IMR-90 (cell line): ENCODE data around the gene VEGFC. TPM values are rescaled to one million over a fixed set of nuclear protein-coding genes. Genes with fewer than 3 reads are reported as not detected.

ENCODE experiments used
- ATAC-seq: fragments of 200-7000 bp; cut with Tn5 transposase; 2 replicates; pipeline ENCODE4 v1.9.1; 2020; ENCODE audit warnings: low read depth, mild to moderate bottlenecking, moderate library complexity
- BruUV-seq: library from RNA; stranded (reverse); fragments of 400-500 nt; replicated peaks from 2 replicates; lab custom pipeline; 2021; lab: Mats Ljungman, UMichigan
- CTCF ChIA-PET: fragments of 300-600 bp; formaldehyde crosslinking; extraction: SDS; loops from one replicate; lab custom pipeline; 2021; ENCODE audit warnings: antibody characterized with exemption; lab: Yijun Ruan, JAX
- POLR2A ChIA-PET: fragments of 300-600 bp; sonication (Branson Sonifier 250); formaldehyde crosslinking; loops from one replicate; lab custom pipeline; 2022; ENCODE audit warnings: antibody characterized with exemption; ENCODE audit not compliant: unreplicated experiment; lab: Charles Lee
- DNase-seq: peaks from one replicate; pipeline ENCODE4 v3.0.0; 2013
- H2AFZ ChIP-seq: replicated peaks from 2 replicates; pipeline ENCODE3; 2013; ENCODE audit warnings: low read length, mild to moderate bottlenecking; ENCODE audit not compliant: poor library complexity
- H2AK5ac ChIP-seq: 2 replicates; pipeline ENCODE4 v1.6.1; 2013; ENCODE audit warnings: low read depth, low read length, inconsistent platforms
- H2AK9ac ChIP-seq: replicated peaks from 2 replicates; pipeline ENCODE3; 2013; ENCODE audit warnings: mild to moderate bottlenecking, low read depth, low read length, moderate library complexity; ENCODE audit not compliant: poor library complexity
- H2BK120ac ChIP-seq: 2 replicates; pipeline ENCODE4 v1.6.1; 2013; ENCODE audit warnings: low read depth, low read length, inconsistent platforms
- H2BK15ac ChIP-seq: 3 replicates; pipeline ENCODE4 v1.6.1; 2013; ENCODE audit warnings: low read depth, low read length, inconsistent platforms
- H2BK20ac ChIP-seq: 2 replicates; pipeline ENCODE4 v1.6.1; 2013; ENCODE audit warnings: low read depth, mild to moderate bottlenecking, inconsistent platforms, low read length, moderate library complexity
- H2BK5ac ChIP-seq: 2 replicates; pipeline ENCODE4 v1.6.1; 2013; ENCODE audit warnings: mild to moderate bottlenecking, low read depth, low read length, inconsistent platforms; ENCODE audit not compliant: poor library complexity, severe bottlenecking
- H3K14ac ChIP-seq: replicated peaks from 2 replicates; pipeline ENCODE4 v1.6.1; 2013; ENCODE audit warnings: low read depth, low read length, inconsistent platforms
- H3K18ac ChIP-seq: 2 replicates; pipeline ENCODE4 v1.6.1; 2013; ENCODE audit warnings: low read depth, low read length, control low read depth
- H3K23ac ChIP-seq: 2 replicates; pipeline ENCODE4 v1.6.1; 2013; ENCODE audit warnings: low read depth, low read length, inconsistent platforms
- H3K27ac ChIP-seq: 2 replicates; pipeline ENCODE4 v1.5.1; 2013; ENCODE audit warnings: mild to moderate bottlenecking, control low read depth, low read length; ENCODE audit not compliant: insufficient read depth
- H3K27me3 ChIP-seq: 2 replicates; pipeline ENCODE4 v1.6.1; 2013; ENCODE audit warnings: low read length; ENCODE audit not compliant: control insufficient read depth, insufficient read depth
- H3K36me3 ChIP-seq: 2 replicates; pipeline ENCODE4 v1.6.1; 2013; ENCODE audit warnings: low read length, mixed read lengths; ENCODE audit not compliant: control insufficient read depth, insufficient read depth
- H3K4ac ChIP-seq: 2 replicates; pipeline ENCODE4 v1.6.1; 2013; ENCODE audit warnings: low read depth, low read length, inconsistent platforms
- H3K4me1 ChIP-seq: 2 replicates; pipeline ENCODE4 v1.6.1; 2013; ENCODE audit warnings: low read length, mixed read lengths; ENCODE audit not compliant: control insufficient read depth, insufficient read depth
- H3K4me2 ChIP-seq: 2 replicates; pipeline ENCODE4 v1.6.1; 2013; ENCODE audit warnings: low read depth, mild to moderate bottlenecking, control low read depth, low read length, moderate library complexity
- H3K4me3 ChIP-seq: 2 replicates; pipeline ENCODE4 v1.5.1; 2013; ENCODE audit warnings: low read depth, mild to moderate bottlenecking, control low read depth, low read length, moderate library complexity; ENCODE audit not compliant: insufficient read depth
- H3K56ac ChIP-seq: 2 replicates; pipeline ENCODE4 v1.6.1; 2013; ENCODE audit warnings: low read length, inconsistent platforms; ENCODE audit not compliant: insufficient read depth; ENCODE audit errors: extremely low read depth
- H3K79me1 ChIP-seq, 2 experiments: 2 replicates each; pipeline ENCODE4 v1.6.1; 2013; ENCODE audit warnings: low read length in 2 of 2, inconsistent platforms in 1 of 2, low read depth in 1 of 2
- H3K9ac ChIP-seq: 2 replicates; pipeline ENCODE4 v1.6.1; 2013; ENCODE audit warnings: low read depth, low read length, control low read depth
- H3K9me1 ChIP-seq: 2 replicates; pipeline ENCODE4 v1.6.1; 2013; ENCODE audit warnings: low read length, inconsistent platforms; ENCODE audit not compliant: insufficient read depth
- H3K9me3 ChIP-seq: 2 replicates; pipeline ENCODE4 v1.6.1; 2013; ENCODE audit warnings: low read length; ENCODE audit not compliant: control insufficient read depth, insufficient read depth
- H4K20me1 ChIP-seq: 2 replicates; pipeline ENCODE4 v1.6.1; 2013; ENCODE audit warnings: low read length, inconsistent platforms; ENCODE audit not compliant: insufficient read depth
- H4K5ac ChIP-seq: 2 replicates; pipeline ENCODE4 v1.6.1; 2013; ENCODE audit warnings: mild to moderate bottlenecking, low read depth, low read length, control low read depth
- H4K8ac ChIP-seq, 2 experiments: 2 replicates each; pipeline ENCODE4 v1.6.1; 2013; ENCODE audit warnings: low read depth in 2 of 2, low read length in 2 of 2, control low read depth in 1 of 2, inconsistent platforms in 1 of 2
- H4K91ac ChIP-seq: 2 replicates; pipeline ENCODE4 v1.6.1; 2013; ENCODE audit warnings: low read depth, low read length, inconsistent platforms; ENCODE audit not compliant: insufficient read depth
- RCOR1 ChIP-seq: IDR thresholded peaks from 2 replicates; pipeline ENCODE4 v1.6.1; 2012; ENCODE audit warnings: mild to moderate bottlenecking, low read length, improper control_type of control experiment; ENCODE audit not compliant: insufficient replicate concordance
- WGBS, 2 experiments: methylation state at CpG; one replicate each; pipeline versions ENCODE4 v1.1.5 to v1.1.7; 2013; ENCODE audit warnings: missing lambda C conversion rate in 2 of 2; ENCODE audit not compliant: insufficient read length in 1 of 2; ENCODE audit errors: extremely low coverage in 2 of 2; 5-methylcytosine and 5-hydroxymethylcytosine counted together
- dilution Hi-C: fragments of 300-500 bp; cut with HindIII; formaldehyde crosslinking; loops from one replicate; pipeline ENCODE4 v1.14.3; 2018; ENCODE audit warnings: low sequenced_read_pairs; ENCODE audit not compliant: unreplicated experiment
- in situ Hi-C: fragments of 300-500 bp; cut with MboI; formaldehyde crosslinking; loops from 3 replicates; pipeline ENCODE4 v1.14.3; 2019; ENCODE audit warnings: low sequenced_read_pairs, inconsistent platforms, mixed read lengths
- intact Hi-C: fragments of 100-400 bp; cut with micrococcal nuclease; formaldehyde crosslinking; loops from 2 replicates; pipeline ENCODE4 v1.10.0; 2022
- polyA plus RNA-seq, 3 experiments: library from polyadenylated mRNA; depleted of rRNA; stranded (reverse); fragments of >200 nt; gene quantifications; 2 replicates each; pipeline ENCODE4 v1.2.3, GENCODE V29; 2012; ENCODE audit warnings: low replicate concordance in 1 of 3
- total RNA-seq: library from RNA; depleted of rRNA; stranded (reverse); fragments of >200 nt; gene quantifications from 2 replicates; pipeline ENCODE4 v1.2.3, GENCODE V29; 2012

VEGFC gene
- total and polyA plus RNA-seq, 2 of the 4 experiments (the other 2 are of a cell fraction), result 22.9 to 49.7 TPM

DNA sequence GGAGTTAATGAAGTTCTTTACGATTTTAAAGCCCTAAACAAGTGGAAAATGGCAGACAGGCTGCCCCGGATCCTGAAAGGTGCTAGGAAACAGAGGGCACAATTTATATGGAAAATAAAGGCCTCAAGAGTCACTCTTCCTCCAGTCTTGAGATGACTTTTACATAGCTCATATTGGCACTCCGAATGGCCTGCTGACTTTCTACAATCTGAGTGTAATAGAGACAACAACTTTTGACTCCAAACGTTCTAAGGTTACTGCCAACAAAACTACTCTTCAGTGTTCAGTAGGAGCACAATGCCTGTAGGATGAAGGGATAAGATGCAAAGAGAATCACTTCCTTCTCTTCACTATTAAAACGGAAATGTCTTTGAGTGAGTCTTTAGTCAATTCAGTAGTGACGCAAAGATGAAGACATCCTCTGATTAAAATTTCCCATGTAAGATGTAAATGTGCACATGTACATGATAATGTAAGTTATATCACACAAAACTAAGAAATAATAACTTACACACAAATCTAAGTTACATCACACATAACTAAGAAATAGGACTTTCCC lies 40.5 kb downstream of the VEGFC start:
- H3K4me2 ChIP-seq, result no peak overlapping the region; the same call in 1 of the 2 replicates
- CTCF ChIA-PET, result interaction anchor here (1.4 kb wide), 1 partner anchor 295 kb away, joined by 6 read pairs; no protein-coding TSS in a partner anchor

More for the DNA sequence above, 40.5 kb downstream of the VEGFC start:
- H3K56ac ChIP-seq, result no peak overlapping the region
- BruUV-seq, result no TSS peak
- POLR2A ChIA-PET, result no interaction called here
- H2BK15ac ChIP-seq, result peak overlapping the region; percentile 6; the same call in 1 of the 3 replicates
- H3K14ac ChIP-seq, result peak overlapping the region; percentile 38; the same call in 1 of the 2 replicates
- no peak for TF ChIP-seq RCOR1
- H3K9ac ChIP-seq, result no peak overlapping the region
- H3K18ac ChIP-seq, result peak overlapping the region; percentile 4; the same call in 1 of the 2 replicates
- peak overlapping the region; percentile 63; the same call in 1 of the 2 replicates for H3K23ac ChIP-seq
- H3K4me3 ChIP-seq, result no peak overlapping the region
- DNase-seq (no peak), ATAC-seq (no peak)
- H3K79me1 ChIP-seq, result peaks cover 0 to 26% of the 10 kb centered on the region in 2 experiments; a peak in 2 of 4 replicates
- no peak overlapping the region for H2AK5ac ChIP-seq
- no CpG with 5 or more reads among the region's 6 CpGs for WGBS, 2 experiments
- peak overlapping the region; percentile 45; the same call in 1 of the 2 replicates for H4K5ac ChIP-seq
- H3K27me3 ChIP-seq, result no peaks in the 10 kb centered on the region
- H3K4ac ChIP-seq, result peak overlapping the region; percentile 37; the same call in 1 of the 2 replicates
- no peaks in the 10 kb centered on the region for H3K9me3 ChIP-seq
- peak overlapping the region in 1 of 2 experiments; percentile 24; a peak in 1 of 4 replicates for H4K8ac ChIP-seq
- peaks cover 51% of the 10 kb centered on the region for H4K20me1 ChIP-seq
- peak overlapping the region; percentile 62 for H2BK5ac ChIP-seq
- H2BK120ac ChIP-seq, result peak overlapping the region; percentile 33
- H3K36me3 ChIP-seq, result no peaks in the 10 kb centered on the region
- peak overlapping the region; percentile 38; the same call in 1 of the 2 replicates for H4K91ac ChIP-seq
- H2AFZ ChIP-seq, result no peak overlapping the region
- H3K4me1 ChIP-seq, result peaks cover 19% of the 10 kb centered on the region; the same call in 1 of the 2 replicates
- H3K27ac ChIP-seq, result 0 out of 2 replicates have a peak overlapping the region, but pooled peaks have one; percentile 21
- no peak overlapping the region for H2AK9ac ChIP-seq
- intact Hi-C loops (no loop called here), dilution Hi-C loops (no loop called here), in situ Hi-C loops (no loop called here)
- H2BK20ac ChIP-seq, result peak overlapping the region; percentile 46; the same call in 1 of the 2 replicates
- peaks cover 10% of the 10 kb centered on the region for H3K9me1 ChIP-seq
